GM13976 (cell line): ENCODE results near the gene MBP.

ENCODE experiments used
- DNase-seq: peaks from one replicate; pipeline ENCODE4 v3.0.0; 2012; ENCODE audit warnings: low spot score
- in situ Hi-C: fragments of 300-500 bp; cut with MboI; formaldehyde crosslinking; loops from one replicate; pipeline ENCODE4 v1.12.0; 2022; ENCODE audit warnings: low sequenced_read_pairs, mixed read lengths, inconsistent platforms; ENCODE audit not compliant: unreplicated experiment
- TF ChIP-seq, protein P1 (sequence below): IDR thresholded peaks from 2 replicates; pipeline ENCODE4 v1.5.1; 2012; ENCODE audit warnings: borderline replicate concordance, mild to moderate bottlenecking; ENCODE audit not compliant: insufficient read depth; ENCODE audit errors: extremely low read depth, missing control alignments, control extremely low read depth

Gene MBP

DNA sequence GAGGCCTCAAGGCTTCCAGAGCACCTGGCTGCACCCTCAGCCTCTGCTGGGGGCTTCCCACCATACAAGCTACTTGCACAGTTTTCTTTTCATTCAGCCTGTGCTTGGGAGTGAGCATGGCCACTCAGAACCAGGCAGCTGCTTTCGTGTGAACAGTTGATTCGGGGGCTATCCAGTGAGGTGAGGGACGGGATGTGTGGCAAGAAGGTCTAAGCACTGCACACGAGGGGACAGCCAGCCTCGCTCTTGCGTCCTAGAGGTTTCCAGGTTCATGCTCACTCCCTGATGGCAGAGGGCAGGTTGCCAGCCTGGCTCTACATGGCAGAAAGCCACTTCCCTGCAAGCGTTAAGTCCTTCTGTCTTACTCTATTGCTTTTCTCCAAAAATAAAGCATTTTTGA lies 146.2 kb downstream of the MBP start:
- in situ Hi-C loops, result loop anchor here (10.0 to 25.0 kb wide), 2 partner anchors 182 to 676 kb away; no protein-coding TSS in a partner anchor
- no peak for DNase-seq
- TF ChIP-seq, protein P1, sequence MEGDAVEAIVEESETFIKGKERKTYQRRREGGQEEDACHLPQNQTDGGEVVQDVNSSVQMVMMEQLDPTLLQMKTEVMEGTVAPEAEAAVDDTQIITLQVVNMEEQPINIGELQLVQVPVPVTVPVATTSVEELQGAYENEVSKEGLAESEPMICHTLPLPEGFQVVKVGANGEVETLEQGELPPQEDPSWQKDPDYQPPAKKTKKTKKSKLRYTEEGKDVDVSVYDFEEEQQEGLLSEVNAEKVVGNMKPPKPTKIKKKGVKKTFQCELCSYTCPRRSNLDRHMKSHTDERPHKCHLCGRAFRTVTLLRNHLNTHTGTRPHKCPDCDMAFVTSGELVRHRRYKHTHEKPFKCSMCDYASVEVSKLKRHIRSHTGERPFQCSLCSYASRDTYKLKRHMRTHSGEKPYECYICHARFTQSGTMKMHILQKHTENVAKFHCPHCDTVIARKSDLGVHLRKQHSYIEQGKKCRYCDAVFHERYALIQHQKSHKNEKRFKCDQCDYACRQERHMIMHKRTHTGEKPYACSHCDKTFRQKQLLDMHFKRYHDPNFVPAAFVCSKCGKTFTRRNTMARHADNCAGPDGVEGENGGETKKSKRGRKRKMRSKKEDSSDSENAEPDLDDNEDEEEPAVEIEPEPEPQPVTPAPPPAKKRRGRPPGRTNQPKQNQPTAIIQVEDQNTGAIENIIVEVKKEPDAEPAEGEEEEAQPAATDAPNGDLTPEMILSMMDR, result no peak

DNA sequence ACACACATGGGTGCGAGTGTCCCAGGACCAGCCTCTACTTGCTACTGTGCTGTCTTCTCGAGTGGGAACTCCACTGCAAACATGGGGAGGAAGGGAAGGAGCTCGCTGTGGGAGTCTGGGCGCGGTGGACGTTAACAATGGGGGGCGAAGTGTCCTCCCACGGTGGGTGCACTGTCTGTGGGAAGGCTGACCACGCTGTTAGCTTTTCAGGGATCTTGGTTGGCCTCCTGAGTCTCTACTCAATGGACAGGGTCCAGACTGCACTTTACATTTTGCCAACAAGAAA lies 146.7 kb downstream of the MBP start:
- DNase-seq, result no peak
- in situ Hi-C loops, result loop anchor here (10.0 to 25.0 kb wide), 2 partner anchors 181 to 676 kb away; no protein-coding TSS in a partner anchor
- TF ChIP-seq, protein P1, result no peak

DNA sequence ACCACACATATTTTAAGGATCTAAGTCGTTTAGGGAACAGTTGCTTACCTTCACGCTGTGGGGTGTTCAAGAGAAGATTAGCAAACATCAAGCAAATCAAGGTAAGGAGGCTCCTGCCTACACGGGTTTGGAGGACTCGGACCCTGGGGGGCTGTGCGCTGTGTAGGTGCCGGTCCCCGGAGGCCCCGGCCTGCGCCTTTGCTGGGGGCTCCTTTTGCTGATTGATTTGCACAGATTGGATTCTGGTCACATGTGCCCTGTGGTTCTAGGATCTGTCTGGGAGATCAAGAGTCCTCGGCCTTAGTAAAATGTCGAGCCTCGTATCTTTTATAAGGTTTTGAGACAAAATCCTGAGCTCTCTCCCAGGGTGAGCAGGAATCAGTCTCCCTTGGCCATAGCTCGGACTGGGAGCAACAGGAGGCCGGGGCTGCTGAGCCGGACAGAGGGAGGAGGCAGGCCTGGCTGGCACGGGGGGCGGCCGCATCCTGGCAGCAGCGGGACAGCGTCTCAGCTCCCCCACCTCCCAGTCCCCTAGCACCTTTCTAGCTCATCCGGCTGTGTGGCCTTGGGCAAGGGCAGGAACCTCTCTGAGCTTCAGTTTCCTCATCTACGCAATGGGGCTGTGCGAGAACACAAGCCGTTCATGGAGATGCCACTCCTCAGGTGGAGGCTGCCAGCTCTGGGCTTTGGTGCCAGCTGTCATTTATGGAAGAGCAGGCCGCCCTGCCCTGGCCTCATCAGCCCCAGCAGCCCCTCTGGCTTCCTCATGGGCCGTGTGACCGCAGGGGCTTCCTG lies 147.2 kb downstream of the MBP start:
- in situ Hi-C loops, result loop anchor here (10.0 to 25.0 kb wide), 2 partner anchors 181 to 677 kb away; no protein-coding TSS in a partner anchor
- TF ChIP-seq, protein P1, result no peak
- DNase-seq, result no peak

DNA sequence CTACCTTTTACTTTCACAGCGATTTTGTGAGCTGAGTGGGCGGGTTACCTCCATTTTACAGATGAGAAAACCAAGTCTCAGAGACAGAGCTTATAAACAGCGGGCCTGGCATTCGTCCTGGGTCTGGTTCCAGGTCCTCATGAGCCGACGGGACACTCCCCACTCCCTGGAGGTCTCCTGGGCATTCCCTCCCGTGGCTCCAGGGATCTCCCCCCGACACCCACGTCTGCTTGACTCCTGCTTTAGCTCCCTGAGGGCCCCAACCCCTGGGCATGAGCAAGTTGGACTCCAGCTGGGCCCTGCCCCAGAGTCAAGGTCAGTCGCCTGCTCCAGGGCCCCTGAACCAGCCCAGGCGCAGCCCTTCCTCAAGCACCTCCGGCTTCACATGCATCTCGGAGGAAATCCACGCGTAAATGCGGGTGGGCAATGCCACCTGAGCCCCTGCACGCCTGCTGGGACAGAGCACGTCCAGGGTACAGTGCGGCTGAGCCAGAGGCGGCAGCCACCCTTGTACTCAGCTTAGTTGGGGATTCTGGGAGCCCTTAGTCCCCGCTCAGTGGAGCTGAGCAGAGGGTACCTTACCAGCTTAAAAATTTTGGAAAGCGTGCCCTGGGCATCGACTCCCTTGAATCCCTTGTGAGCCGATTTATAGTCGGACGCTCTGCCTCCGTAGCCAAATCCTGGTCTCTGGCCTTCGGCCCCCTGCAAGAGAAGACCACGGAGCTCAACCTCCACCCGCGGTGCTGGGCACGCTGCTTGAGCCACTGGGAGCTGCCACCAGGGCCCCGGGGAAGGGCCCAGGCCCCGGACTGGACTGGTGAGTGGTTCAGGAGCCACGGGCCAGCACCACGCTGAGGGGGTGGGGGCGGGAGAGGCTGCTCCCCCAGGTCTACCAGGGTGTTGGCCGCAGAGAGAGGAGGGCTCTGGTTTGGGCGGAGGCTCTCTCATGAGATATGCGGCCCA lies 148.1 kb downstream of the MBP start:
- TF ChIP-seq, protein P1, result no peak
- in situ Hi-C loops, result loop anchor here (10.0 to 25.0 kb wide), 2 partner anchors 180 to 678 kb away; no protein-coding TSS in a partner anchor
- no peak for DNase-seq

DNA sequence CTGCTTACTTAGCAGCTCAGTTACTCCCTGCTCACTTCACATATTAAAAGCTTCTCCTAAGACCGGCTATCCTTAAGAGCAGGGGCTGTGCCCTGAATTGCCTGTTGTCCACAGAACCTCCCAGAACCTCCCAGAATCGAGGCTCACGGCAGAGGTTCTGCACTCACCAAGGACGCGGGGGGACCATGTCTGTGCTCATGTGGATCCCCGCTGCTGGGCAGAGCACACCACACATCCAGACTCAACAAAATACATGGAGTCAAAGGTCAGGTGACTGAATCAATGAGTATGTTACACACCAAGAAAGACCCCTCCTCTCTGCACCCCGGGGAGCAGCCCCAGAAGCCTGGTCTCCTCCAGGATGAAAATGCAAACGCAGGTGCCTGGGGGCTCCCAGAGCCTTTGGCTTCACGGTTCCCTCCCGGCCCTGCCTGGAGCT lies 149.0 kb downstream of the MBP start:
- in situ Hi-C loops, result loop anchor here (10.0 to 25.0 kb wide), 2 partner anchors 179 to 679 kb away; no protein-coding TSS in a partner anchor
- no peak for DNase-seq
- TF ChIP-seq, protein P1, result no peak
